Measurements from ENCODE around the gene MCEMP1.

Gene MCEMP1

DNA sequence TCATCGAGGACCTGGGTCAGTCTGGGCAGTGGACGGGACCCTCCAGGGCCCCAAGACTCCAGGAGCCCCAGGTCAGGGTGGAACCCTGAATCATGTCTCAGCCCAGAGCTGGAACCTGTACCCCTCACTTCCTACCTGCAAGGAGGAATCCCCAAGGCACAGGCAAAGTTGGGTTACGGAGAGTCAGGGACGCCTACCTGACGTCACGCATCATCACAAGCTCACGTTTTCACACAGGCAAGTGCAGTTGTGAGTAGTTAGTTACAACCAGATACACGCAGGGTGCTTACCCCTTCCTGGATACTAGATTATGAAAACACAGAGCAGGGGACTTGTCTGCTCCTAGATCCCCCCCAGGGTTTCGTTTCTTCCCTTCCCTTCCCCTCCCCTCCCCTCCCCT, 6.1 kb upstream of the MCEMP1 start:
- DNase-seq (ENCODE audit: low read depth in 3 of 3): no peak

DNA sequence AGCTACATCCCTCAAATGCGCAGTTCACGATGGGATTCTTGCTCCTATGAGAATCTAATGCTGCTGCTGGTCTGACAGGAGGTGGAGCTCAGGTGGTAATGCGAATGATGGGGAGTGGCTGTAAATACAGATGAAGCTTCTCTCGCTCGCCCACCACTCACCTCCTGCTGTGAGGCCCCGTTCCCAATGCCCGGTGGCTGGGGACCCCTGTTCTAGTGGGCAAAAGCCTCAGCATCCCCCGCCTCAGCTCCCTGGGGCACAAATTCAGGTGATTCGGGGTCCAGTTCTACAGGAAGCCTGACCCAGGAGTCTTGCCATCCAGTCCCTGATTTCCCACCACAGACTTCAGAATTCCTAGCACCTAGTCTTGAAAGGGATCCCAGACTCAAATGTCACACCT, 4.4 kb upstream of the MCEMP1 start:
- DNase-seq (ENCODE audit: low read depth in 3 of 3): no peak

DNA sequence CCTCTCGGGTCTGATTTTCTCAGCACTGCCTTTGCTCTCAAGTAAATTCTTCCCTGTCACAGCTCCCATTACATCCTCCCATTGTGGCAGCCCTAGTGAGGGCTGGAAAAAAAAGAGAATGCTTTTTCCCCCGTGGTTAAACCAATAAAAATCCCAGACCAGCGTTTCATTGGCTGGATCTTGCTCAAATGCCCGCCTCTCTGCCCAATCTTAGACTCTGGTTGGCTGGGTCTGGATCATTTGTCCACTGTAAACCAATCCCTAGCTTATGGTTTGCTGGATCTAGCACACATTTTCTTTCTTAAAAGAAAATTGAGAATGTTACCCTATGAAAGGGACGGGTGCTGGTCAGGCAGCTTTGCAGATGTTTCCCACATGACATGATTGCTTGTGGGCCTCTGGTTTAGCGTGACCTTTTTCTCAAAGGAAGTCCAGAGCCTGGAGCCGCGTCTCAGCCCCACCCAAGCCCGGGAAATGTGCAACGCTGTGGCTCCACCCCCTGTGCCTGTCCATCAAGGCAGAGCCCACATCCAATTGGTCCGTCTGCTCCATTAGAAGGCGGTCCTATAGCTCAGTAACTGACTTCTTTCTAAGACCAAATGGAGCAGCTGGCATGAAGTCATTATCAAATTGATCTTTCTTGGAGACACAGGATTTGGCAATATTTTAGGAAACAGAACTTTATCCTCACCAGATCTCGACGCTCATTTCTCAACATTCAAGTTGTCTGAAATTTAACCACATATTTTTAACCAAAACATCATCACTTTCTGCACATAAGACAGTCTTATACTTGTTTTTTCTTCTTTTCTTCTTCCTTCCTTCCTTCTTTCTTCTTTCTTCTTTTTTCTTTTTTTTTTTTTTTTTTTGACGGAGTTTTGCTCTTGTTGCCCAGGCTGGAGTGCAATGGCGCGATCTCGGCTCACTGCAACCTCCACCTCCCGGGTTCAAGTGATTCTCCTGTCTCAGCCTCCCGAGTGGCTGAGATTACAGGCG, 2.6 kb upstream of the MCEMP1 start:
- no peak for DNase-seq (ENCODE audit: low read depth in 3 of 3)

DNA sequence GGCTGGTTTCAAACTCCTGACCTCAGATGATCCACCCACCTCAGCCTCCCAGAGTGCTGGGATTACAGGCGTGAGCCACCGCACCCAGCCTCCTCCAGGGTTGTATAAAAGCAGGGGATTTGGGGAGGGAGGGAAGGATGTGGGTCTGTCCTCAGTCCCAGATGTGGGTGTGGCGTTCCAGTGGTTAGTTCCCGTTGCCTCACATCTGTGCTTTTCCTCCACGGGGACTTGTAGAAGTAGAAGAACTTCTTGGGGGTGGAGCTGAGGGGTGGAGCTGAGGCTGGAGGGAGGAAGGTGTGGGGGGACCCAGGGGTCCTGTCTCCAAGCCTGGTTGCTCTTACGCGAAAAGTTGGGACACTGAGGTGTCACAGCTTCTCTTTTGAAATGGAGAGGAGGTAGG, 514 bp upstream of the MCEMP1 start:
- no peak for DNase-seq (ENCODE audit: low read depth in 3 of 3)

- DNase-seq (ENCODE audit: low read depth in 3 of 3): no peak
These were observed 900 bp downstream of the MCEMP1 start for GRCh38 chr19:7677669-7678311.

DNA sequence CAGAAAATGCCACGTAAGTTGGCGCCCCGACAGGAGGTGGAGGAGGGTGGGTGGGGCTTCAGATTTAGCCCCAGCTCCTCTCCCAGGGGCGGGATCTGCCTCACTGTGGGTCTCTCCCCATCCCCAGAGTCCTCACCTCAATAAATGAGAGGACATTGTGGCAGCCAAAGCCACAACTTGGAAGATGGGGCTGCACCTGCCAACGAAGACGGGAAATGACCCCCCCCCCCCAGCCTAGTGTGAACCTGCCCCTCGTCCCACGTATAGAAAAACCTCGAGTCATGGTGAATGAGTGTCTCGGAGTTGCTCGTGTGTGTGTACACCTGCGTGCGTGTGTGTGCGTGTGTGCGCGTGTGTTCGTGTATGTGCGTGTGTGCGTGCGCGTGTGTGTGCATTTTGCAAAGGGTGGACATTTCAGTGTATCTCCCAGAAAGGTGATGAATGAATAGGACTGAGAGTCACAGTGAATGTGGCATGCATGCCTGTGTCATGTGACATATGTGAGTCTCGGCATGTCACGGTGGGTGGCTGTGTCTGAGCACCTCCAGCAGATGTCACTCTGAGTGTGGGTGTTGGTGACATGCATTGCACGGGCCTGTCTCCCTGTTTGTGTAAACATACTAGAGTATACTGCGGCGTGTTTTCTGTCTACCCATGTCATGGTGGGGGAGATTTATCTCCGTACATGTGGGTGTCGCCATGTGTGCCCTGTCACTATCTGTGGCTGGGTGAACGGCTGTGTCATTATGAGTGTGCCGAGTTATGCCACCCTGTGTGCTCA, 2.3 kb downstream of the MCEMP1 start:
- peak in 1 of 3 donors; percentile 64 for DNase-seq (ENCODE audit: low read depth in 3 of 3)

GRCh38 chr19:7679771-7680605, 3.1 kb downstream of the MCEMP1 start:
- DNase-seq (ENCODE audit: low read depth in 3 of 3): no peak

DNA sequence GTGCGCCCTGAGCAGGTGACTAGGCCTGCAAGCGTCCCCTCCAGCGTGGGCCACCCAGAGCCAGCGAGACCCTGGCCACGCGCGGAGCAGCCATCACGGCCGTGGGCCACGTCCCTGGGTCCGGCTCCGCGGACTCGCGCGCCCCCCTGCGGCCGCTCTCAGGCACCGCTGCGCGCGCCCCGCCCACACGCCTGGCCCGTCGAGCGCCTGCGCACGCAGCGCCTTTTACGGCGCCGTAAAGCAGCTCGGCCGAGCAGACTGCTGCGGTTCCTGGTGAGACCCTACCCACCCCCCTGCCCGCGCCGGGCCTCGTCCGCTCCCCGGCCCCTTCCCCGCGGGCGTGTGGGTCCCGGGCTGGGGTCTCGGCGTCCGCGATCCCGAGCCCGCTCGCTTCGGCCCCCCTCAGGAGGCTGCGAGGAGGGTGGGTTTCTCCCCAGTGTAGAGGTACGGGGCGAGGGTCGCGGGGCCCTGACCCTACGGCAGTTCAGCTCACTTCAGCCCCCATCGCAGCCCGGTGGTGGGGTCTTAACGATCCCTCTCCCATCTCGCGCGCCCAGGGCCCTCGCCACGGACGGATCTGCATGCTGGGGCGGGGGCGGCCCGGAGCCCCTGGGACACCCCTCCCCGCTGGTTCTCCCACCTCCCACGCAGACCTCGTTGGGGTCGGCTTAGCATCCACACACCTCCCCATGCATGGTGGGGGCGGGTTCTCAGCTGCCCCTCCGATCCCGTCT, 3.9 kb downstream of the MCEMP1 start, which contains the start of gene TRAPPC5:
TRAPPC5 (plus strand) TSS at position 228 of the 734 bp plus-strand sequence. CDS start 1,421 bp downstream, outside the sequence.
- peak; percentile 69 to 82 (median 69) for DNase-seq (ENCODE audit: low read depth in 3 of 3)

GRCh38 chr19:7681340-7682174, 4.7 kb downstream of the MCEMP1 start:
- DNase-seq (ENCODE audit: low read depth in 3 of 3): peak; percentile 71 to 95 (median 82)

- DNase-seq (ENCODE audit: low read depth in 3 of 3): no peak
These were observed 5.4 kb downstream of the MCEMP1 start for GRCh38 chr19:7682175-7682855.

GRCh38 chr19:7685546-7686445, 8.9 kb downstream of the MCEMP1 start:
- no peak for DNase-seq (ENCODE audit: low read depth in 3 of 3)

DNA sequence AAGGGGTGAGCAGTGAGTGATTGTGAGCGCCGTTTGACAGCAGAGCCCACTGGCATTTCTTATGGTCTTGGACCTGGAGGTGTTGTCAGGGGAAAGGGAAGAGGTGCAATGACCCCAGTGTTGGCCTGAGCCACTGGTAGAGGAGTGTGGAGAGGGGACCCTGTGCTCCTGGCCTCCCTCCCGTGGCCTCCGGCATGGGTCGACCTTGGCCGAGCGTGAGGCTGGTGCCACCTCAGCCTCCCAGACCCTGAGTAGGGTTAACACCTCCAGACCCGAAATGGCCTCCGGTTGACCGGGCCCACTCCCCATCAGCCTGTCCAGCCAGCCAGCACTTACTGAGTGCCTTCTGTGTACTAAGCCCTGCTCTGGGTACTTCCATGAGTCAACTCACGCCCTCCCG, 10.3 kb downstream of the MCEMP1 start:
- no peak for DNase-seq (ENCODE audit: low read depth in 3 of 3)

- no peak for DNase-seq (ENCODE audit: low read depth in 3 of 3)
These were observed 12.3 kb downstream of the MCEMP1 start for GRCh38 chr19:7689165-7689564.

GRCh38 chr19:7690779-7691258, 13.9 kb downstream of the MCEMP1 start:
- DNase-seq (ENCODE audit: low read depth in 3 of 3): no peak

DNA sequence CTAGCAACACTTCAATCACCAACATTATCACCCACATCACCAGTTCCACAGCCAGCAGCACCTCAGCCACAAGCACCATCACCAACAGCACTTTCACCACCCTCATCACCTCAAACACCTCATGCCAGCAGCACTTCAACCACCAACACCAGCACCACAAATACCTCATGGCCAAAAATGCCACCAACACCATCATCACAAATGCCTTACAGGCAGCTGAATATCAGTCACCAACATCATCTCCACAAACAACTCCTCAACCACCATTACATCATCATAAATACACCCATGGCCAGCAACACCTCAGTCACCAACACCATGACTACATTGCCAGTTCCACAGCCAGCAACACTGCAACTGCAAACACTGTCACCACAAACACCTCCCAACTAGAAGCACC, 14.6 kb downstream of the MCEMP1 start:
- no peak for DNase-seq (ENCODE audit: low read depth in 3 of 3)

DNA sequence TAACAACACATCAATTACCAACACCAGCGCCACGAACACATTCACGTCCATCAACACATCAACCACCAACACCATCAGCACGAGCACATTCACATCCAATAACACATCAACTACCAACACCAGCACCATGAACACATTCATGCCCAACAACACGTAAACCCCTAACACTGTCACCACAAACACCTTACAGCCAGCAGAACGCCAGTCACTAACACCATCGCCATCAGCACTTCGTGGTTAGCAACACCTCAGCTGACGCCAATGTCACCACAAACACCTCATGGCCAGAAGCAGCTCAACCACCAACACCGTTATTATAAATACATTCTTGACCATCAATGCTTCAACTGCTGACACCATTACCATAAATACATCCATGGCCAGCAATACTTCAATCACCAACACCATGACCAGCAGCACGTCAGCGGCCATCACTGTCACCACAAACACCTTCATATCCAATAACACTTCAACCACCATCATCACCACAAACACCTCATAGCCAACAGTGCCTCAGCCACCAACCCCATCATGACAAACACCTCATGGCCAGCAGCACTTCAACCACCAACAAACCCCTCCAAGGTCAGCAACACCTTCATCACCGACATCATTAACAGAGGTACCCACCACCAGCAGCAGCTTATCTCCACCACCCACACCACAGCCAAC, 15.7 kb downstream of the MCEMP1 start:
- DNase-seq (ENCODE audit: low read depth in 3 of 3): no peak

- DNase-seq (ENCODE audit: low read depth in 3 of 3): no peak
These were observed 17.6 kb downstream of the MCEMP1 start for GRCh38 chr19:7694499-7694898.
